GM12873 (cell line): ENCODE results near the gene LYSMD4.
A peak's percentile ranks its signal among the peaks of the same experiment; 100 is the strongest.

Experiments
- TF ChIP-seq, protein P1 (sequence below): IDR thresholded peaks from 2 replicates; pipeline ENCODE4 v1.5.1; 2012; ENCODE audit warnings: low read depth, mild to moderate bottlenecking, moderate library complexity, low read length, control low read depth; ENCODE audit not compliant: insufficient read depth; ENCODE audit errors: missing control alignments

The LYSMD4 gene

GRCh38 chr15:99752556-99752955 lies 19.3 kb upstream of the LYSMD4 start:
- TF ChIP-seq, protein P1, sequence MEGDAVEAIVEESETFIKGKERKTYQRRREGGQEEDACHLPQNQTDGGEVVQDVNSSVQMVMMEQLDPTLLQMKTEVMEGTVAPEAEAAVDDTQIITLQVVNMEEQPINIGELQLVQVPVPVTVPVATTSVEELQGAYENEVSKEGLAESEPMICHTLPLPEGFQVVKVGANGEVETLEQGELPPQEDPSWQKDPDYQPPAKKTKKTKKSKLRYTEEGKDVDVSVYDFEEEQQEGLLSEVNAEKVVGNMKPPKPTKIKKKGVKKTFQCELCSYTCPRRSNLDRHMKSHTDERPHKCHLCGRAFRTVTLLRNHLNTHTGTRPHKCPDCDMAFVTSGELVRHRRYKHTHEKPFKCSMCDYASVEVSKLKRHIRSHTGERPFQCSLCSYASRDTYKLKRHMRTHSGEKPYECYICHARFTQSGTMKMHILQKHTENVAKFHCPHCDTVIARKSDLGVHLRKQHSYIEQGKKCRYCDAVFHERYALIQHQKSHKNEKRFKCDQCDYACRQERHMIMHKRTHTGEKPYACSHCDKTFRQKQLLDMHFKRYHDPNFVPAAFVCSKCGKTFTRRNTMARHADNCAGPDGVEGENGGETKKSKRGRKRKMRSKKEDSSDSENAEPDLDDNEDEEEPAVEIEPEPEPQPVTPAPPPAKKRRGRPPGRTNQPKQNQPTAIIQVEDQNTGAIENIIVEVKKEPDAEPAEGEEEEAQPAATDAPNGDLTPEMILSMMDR: no peak

GRCh38 chr15:99749386-99749785 lies 16.1 kb upstream of the LYSMD4 start:
- TF ChIP-seq, protein P1: no peak

- TF ChIP-seq, protein P1: no peak
These were observed 12.3 kb upstream of the LYSMD4 start for GRCh38 chr15:99745370-99746086.

DNA sequence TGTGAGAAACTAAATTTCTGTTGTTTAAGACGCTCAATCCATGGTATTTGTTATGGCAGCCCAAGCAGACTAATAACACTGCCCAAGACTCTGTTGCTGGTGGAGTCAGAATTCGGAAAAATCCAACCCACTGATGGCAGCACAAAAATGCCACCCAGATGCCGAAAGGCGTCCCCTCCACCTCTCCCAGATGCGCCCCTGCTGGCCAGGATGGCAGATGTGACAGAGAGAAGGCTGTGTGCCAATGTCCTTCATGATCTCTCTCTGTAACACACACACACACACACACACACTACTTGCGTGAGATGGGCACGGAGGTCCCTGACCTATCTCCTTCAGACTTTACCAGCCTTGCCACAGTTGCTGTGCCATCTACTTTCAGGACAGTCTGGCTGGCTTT lies 10.9 kb upstream of the LYSMD4 start:
- TF ChIP-seq, protein P1: peak; percentile 13

DNA sequence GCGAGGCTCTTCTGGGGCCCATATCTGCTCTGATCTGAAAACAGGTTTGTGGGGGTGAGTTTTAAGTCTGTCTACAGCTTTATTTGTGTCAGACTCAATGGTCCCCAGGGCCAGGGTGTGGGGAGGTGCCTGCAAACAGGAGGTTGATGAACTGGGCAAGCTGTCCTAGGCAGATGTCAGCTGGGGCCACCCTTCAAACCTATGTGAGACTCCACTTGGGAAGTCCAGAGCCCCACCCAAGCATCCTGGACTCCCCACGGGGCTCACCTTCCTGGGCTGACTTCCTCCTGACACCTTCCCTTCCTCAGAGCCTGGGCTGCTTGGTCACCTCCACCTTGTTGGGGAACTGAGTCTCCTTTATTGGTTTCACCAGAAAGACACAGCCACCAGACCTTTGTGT lies 8.6 kb upstream of the LYSMD4 start:
- TF ChIP-seq, protein P1: no peak

GRCh38 chr15:99738021-99738847 lies 5.0 kb upstream of the LYSMD4 start:
- TF ChIP-seq, protein P1: no peak

DNA sequence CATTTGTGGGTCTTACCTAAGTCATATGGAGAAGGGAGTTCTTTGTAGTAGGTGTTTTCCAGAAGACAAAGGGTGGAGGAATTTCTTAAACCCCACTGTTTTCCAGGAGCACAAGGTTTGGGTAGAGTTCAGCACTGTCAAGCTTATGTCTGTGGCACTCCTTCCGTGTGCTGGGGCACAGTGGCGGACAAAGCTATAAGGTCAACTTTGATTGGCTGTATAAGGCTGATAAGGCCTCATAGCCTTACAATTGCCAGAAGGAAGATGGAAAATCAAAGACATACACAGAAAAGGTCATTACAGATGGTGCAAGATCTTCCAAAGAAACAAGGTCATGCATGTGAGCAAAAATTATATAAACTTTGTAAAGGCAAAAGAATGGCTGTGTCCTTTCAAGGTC lies 3.5 kb upstream of the LYSMD4 start:
- TF ChIP-seq, protein P1: no peak
